Ovary (tissue), 9 donors: ENCODE data around the gene ABHD15. TPM values are rescaled to one million over a fixed set of nuclear protein-coding genes. Genes with fewer than 3 reads are reported as not detected.

Experiments used
- DNase-seq, 5 donors: peaks; one replicate each; pipeline ENCODE4 v3.0.0-alpha.2; 2019 to 2020
- H3K27ac ChIP-seq, 2 donors: fragments of 200-600 bp; one replicate each; pipeline versions ENCODE4 v1.5.1 to v1.8.0; 2019 to 2022
- H3K27me3 ChIP-seq: fragments of 200-600 bp; one replicate; pipeline ENCODE4 v1.8.0; 2022
- H3K36me3 ChIP-seq: fragments of 200-600 bp; sonication (generic); one replicate; pipeline ENCODE4 v1.5.1; 2019
- H3K4me1 ChIP-seq: one replicate; pipeline ENCODE4 v1.8.1; 2013; ENCODE audit warnings: mild to moderate bottlenecking, moderate library complexity; ENCODE audit not compliant: insufficient read depth
- H3K4me3 ChIP-seq: fragments of 200-600 bp; sonication (generic); one replicate; pipeline ENCODE4 v1.5.1; 2017
- H3K9me3 ChIP-seq, 2 donors: fragments of 200-600 bp in 1 of 2; sonication (generic) in 1 of 2; one replicate each; pipeline versions ENCODE4 v1.5.1 to v1.8.1; 2013 to 2019; ENCODE audit warnings: mild to moderate bottlenecking in 1 of 2, moderate library complexity in 1 of 2
- CTCF ChIP-seq, 3 donors: fragments of 450-650 bp in 2 of 3; fragments of 200-600 bp in 1 of 3; IDR thresholded peaks; one replicate each; pipeline versions ENCODE4 v1.5.1 to v1.8.0; 2016 to 2022; ENCODE audit warnings: antibody characterized with exemption in 3 of 3, mild to moderate bottlenecking in 1 of 3
- EP300 ChIP-seq: sonication (generic); formaldehyde crosslinking; IDR thresholded peaks from one replicate; pipeline ENCODE4 v1.6.1; 2017; ENCODE audit warnings: antibody characterized with exemption
- POLR2A ChIP-seq: fragments of 450-650 bp; IDR thresholded peaks from one replicate; pipeline ENCODE4 v1.6.1; 2017; ENCODE audit warnings: antibody characterized with exemption, mild to moderate bottlenecking, moderate library complexity
- WGBS, 3 donors: extraction: QIAGEN DNeasy Blood & Tissue Kit in 1 of 3; methylation state at CpG; one replicate each; pipeline versions ENCODE4 v1.1.5 to v1.1.7; 2013 to 2017; 5-methylcytosine and 5-hydroxymethylcytosine counted together
- intact Hi-C, 4 donors: fragments of 100-400 bp; cut with DNase I; formaldehyde crosslinking; loops; one replicate each; pipeline versions ENCODE4 v1.11.0 to v1.15.1; 2022 to 2023
- polyA plus RNA-seq, 2 donors: library from polyadenylated mRNA; stranded (reverse); fragments of 200-250 nt in 1 of 2; fragments of 350-450 nt in 1 of 2; fragmentation: Illumina TruSeq in 1 of 2; extraction: RNeasy Lipid Tissue Mini Kit (QIAGEN cat#74804) in 1 of 2; gene quantifications; one replicate each; pipeline ENCODE4 v1.2.3, GENCODE V29; 2013 to 2014
- total RNA-seq, 7 donors: library from RNA; depleted of rRNA in 2 of 7; stranded (reverse); fragments of >200 nt in 2 of 7; fragmentation: NEBNext Ultra II Directional in 3 of 7; extraction: Animal tissue kit (Norgen Biotek cat#: 25700) in 3 of 7; gene quantifications; one replicate each; pipeline versions ENCODE4 v1.1.0 to v1.2.4, GENCODE V29; 2016 to 2023
- donor health status: DM: no; HTN: no; CAD: no; lungs with moderate emphysema.
- donor health status: DM: no; HTN: no; CAD: no.
- donor health status: Bipolar disorder and iron deficiency.
- donor health status: DM: yes; HTN: yes; CAD: no.
- donor health status: DM: no; HTN: no; CAD: no.
- donor health status: DM: yes; HTN: yes; CAD: no.

The ABHD15 gene
- total and polyA plus RNA-seq, 9 donors = 3.0 to 8.7 (median 4.8) TPM

- no peak overlapping the region for H3K4me3 ChIP-seq
- no peaks in the 10 kb centered on the region for H3K9me3 ChIP-seq
- intact Hi-C loops = no loop called here
- no peak for TF ChIP-seq CTCF (IDR thresholded peaks at IDR 0.05)
- no peak for TF ChIP-seq POLR2A
- no peak for TF ChIP-seq EP300
- WGBS, 3 donors = 72 to 76% (median 76%) methylated on average over 12 of the region's 12 CpGs
- H3K27ac ChIP-seq = no peak overlapping the region
- peak in 2 of 5 donors; percentile 15 to 28 for DNase-seq
- H3K27me3 ChIP-seq = no peaks in the 10 kb centered on the region
- no peaks in the 10 kb centered on the region for H3K36me3 ChIP-seq
- H3K4me1 ChIP-seq = peaks cover 27% of the 10 kb centered on the region
Observed at GRCh38 chr17:29595943-29596774, 29.3 kb upstream of the ABHD15 start.

DNA sequence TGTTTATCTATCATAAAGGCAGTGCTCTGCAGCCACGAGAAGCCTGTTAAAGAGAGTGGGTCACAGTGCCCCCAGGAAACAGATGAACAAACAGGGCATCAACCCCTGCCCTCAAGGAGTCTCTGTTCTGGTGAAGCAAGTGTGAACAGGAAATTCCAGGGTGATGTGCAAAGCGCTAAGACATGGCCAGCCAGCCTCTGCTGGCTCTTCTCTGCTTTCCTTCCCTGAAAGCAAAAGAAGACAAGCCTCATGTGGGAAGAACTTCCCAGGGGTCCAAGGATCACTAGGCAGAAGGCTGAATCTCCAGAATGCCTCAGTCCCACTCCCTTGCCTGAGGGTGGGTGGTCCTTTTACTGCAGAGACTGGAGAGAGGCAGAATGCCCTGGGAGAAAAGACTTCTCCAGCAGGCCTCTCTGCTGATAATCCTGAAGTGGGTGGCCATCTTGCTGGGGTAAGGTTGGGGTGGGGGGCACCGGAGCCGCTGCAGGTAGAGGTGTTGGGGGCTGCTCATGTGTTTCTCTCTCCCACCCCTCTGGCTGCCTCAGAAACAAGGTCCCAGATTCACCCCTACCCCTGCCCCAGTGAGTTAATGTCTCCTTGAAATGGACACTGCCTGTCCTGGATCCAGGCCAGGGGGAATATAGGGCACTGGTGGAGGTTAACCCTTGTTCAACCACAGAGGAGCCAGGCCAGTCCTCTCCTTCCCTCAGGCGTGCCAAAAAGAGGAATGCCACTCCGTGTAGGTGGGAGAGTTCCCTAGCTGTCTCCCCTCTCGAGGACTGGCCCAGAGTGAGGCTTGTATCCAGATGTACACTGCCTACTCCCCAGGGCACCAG, 28.5 kb upstream of the ABHD15 start:
- intact Hi-C loops = no loop called here
- H3K36me3 ChIP-seq = no peaks in the 10 kb centered on the region
- DNase-seq = peak in 1 of 5 donors; percentile 9
- H3K27ac ChIP-seq = no peak overlapping the region
- H3K9me3 ChIP-seq = no peaks in the 10 kb centered on the region
- peaks cover 31% of the 10 kb centered on the region for H3K4me1 ChIP-seq
- no peaks in the 10 kb centered on the region for H3K27me3 ChIP-seq
- no peak for TF ChIP-seq EP300
- no peak for TF ChIP-seq CTCF (IDR thresholded peaks at IDR 0.05)
- no peak for TF ChIP-seq POLR2A
- WGBS, 3 donors = 65 to 76% (median 67%) methylated on average over 7 of the region's 7 CpGs
- no peak overlapping the region for H3K4me3 ChIP-seq

GRCh38 chr17:29594519-29595090, 27.8 kb upstream of the ABHD15 start:
- peak in 4 of 5 donors; percentile 14 to 37 (median 28) for DNase-seq
- Histone ChIP-seq H3K4me1 (peaks cover 33% of the 10 kb centered on the region), H3K4me3 (no peak overlapping the region), H3K27ac (no peak overlapping the region), H3K9me3 (no peaks in the 10 kb centered on the region), H3K36me3 (no peaks in the 10 kb centered on the region), H3K27me3 (no peaks in the 10 kb centered on the region)
- intact Hi-C loops = no loop called here
- WGBS, 3 donors = 84 to 85% (median 85%) methylated on average over 8 to 11 of the region's 11 CpGs
- TF ChIP-seq POLR2A = no peak
- no peak for TF ChIP-seq EP300
- TF ChIP-seq CTCF (IDR thresholded peaks at IDR 0.05) = no peak
